ENCODE measurements around the gene KRT6B.

KRT6B gene

DNA sequence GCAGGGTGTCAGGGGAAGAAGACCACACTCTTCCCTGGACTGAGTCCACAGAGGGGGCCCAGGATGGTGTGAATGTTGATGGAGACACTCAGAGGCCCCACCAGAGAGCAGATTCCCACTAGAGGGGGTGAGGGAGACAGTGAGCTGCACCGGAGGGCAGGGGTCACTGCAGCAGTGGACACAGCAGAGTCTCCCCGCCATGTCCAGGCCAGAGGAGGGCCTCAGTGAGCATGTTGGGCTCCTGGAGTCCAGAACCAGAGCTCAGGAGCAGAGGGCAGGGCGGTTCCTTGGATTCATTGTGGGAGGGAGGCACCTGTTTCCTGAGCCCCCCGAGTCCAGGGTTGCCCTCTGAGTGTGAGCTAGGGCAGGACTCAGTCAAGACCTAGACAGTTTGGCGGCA lies 44.0 kb downstream of the KRT6B start:
- DNase-seq: no peak

DNA sequence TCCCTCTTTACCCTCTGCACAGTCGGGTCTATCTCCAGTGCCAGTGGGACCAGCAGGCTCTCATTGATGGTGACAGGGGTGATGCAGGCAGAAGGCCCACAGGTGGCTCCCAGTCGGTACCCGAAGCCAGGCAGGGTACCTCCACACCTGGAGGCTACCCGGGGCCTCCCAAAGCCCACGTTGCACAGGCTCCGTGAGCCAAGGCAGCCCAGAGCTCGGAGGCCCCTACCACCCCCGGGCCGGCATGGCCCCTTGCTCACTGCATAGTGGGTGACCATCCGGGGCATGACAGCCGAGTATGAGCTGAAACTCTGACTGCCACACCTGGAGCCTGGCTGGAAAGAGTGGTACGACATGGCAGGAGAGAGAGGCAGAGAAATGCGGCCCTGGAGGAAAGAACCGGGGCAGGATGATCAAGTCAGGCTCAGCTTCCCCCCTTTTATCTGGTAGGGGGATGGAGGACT lies 46.0 kb downstream of the KRT6B start, which contains the start of gene KRT82:
TSS of gene KRT82 (minus strand) at position 414 of the 464 bp plus-strand sequence. CDS start at position 356, 58 bp downstream.
- no peak for DNase-seq

DNA sequence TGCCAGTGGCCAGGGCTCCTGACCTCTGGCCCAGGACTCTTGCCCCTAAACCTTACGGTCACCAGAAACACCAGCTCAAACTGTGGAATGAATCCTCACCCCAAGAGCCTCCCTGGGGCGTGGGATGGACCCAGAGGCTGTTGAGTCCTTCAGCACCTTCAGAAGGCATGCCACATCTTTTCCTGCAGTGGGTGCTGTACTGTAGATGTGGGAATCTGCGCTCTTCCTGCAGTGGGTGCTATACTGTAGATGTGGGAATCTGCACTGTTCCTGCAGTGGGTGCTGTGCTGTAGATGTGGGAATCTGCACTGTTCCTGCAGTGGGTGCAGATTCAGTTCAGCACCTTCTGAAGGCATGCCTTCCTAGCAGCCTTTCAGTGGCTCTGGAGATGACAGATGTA lies 47.0 kb downstream of the KRT6B start:
- peak in 1 of 2 experiments; percentile 8 for DNase-seq

DNA sequence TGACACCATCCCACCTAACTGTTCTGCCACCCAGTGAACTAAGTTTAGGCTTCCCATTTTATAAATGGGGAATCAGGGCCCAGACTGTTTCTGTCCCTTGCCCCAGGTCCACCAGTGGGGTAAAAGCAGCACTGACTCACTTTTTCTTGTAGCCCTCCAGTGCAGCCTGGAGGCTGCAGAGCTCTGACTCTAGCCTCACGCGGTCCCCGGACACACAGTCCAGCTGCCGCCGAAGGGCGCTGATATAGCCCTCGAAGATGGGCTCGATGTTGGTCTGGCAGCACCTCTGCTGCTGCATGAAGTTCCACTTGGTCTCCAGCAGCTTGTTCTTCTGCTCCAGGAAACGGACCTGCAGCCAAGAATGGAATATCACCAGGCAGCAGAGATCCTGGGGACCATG lies 48.4 kb downstream of the KRT6B start:
- no peak for DNase-seq

DNA sequence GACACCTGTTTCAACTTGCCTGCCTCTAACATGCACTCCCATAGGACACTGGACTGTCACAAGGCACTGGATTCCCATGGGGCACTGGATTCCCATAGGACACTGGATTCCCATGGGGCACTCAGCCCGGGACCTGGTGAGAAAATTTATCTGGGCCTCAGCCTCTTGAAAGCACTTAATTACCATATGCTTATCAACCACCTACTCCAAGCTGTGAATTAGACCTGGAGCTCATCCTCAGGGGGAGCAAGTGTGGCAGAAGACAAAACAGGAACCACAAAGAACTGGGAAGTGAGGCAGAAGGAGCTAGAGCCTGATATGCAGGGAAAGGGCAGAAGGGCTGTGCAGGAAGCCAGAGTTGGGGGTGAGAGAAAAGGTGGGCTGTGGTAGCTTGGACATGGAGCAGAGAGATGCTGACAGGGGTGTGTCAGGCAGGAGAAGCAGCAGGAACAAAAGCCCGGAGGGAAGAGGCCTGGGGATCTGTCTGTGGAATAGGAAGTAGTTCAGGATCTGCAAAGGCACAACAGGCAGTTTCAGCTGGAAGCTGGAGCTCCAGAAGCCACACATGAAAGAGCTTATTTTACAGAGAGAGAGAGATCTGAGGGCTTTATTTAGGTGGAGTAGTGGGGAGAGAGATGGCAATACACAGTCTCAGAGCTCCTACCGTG lies 48.9 kb downstream of the KRT6B start:
- no peak for DNase-seq

DNA sequence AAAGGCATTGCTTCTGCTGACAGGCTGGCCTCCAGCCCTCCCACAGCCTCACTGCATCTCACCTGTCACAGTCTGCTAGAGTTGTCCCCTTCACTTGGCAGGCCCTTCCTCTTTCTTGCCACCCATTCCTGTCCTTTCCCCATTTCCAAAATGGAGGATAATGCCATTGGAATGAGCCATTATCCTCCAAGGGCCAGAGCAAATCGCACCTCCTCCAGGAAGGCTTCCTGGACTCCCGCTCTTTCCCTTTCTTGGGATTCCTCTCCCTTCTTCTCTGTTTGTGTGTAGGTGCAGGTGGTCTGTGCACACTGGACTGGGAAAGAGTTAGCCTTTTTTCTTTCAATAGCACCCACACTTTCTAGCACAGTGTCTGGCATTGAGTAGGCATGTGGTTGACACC lies 49.6 kb downstream of the KRT6B start:
- DNase-seq: no peak

DNA sequence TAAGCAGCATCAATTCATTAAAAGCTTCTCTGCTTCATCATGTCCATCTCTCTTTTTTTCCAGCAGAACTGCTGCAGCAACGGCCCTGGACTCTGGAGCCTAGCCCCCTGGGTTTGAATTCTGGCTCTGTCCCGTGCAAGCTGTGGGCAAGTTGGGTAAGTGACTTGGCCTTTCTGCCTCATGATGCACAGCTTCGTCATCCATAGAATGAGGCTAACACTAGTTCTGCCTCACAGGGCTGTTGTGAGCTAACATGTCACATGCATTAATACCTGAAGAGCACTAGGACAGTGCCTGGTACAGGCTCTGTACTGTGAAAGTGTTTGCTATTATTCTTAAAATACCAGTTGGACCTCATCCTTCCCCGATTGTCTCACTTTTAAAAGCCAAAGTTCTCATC lies 50.0 kb downstream of the KRT6B start:
- no peak for DNase-seq

DNA sequence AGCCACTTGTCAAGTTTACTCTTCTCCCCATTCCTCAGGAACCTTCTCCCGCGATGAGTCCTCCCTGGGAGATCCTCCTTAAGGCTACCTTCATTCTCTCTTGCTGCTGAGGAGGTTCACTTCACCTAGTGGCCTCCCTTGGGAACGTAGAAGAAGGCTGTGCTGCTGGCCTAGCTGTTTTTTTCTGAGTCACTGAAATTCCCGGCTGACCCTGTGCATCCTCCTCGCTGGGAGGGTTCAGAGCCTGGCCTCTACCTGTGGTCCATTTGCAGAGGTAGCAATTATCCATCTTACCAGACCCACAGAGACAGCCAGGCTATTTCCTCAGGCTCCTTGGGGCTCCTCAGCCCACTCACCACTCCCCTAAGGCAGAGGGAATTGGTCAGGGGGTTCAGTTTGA lies 50.4 kb downstream of the KRT6B start:
- DNase-seq: no peak

DNA sequence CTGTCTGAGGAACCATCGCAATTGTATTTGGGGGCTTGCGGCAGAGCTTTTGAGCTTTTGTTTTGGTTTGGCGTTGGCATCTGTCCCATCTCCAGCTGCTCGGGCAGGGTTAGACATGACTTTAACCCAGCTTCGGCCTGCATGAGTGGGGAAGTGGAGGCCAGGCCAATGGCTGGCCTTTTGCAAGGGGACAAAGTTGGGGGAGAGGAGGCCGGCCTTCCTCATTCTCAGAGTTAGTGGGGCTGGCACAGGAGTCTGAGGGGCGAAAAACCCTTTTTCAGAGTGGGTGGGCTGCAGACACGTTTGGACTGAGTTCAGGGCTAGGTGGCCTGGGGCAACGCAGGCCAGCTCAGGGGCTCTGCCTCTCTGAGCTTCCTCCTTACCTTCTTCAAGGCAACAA lies 51.0 kb downstream of the KRT6B start:
- DNase-seq: no peak

DNA sequence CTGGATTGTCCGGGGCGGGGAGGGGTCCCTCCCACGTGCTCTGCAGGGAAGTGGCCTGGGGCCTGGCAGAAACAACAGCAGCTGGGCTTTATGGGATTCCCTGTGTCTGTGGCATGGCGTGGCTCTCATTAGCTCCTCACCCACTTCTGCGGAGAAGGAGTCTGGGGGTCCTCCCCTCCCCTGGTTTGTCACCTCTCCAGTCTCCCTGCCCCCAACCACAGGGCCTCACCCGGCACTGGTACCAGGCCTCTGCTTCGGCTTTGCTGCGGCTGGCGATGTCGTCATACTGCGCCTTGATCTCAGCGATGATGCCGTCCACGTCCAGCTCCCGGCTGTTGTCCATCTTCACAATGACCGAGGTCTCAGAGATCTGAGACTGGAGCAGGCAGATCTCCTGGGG lies 52.2 kb downstream of the KRT6B start:
- DNase-seq: no peak

DNA sequence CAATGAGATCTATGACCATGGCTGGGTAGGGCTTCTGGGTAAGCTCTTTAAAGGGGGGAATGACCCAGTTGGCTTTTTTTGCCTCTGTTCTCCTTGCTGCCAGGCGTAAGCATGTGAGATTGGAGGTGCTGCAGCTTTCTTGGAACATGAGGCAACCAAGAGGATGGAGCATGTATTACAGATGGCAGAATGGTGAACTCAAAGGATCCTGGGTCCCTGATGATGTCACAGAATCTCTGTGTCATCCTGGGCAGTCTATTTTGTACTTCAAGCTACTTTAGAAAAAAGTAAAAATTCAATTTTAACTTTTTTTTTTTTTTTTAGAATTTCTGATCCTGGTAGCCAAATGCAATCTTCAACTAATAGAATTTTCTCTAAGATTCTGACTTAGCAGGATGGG lies 53.8 kb downstream of the KRT6B start:
- no peak for DNase-seq

DNA sequence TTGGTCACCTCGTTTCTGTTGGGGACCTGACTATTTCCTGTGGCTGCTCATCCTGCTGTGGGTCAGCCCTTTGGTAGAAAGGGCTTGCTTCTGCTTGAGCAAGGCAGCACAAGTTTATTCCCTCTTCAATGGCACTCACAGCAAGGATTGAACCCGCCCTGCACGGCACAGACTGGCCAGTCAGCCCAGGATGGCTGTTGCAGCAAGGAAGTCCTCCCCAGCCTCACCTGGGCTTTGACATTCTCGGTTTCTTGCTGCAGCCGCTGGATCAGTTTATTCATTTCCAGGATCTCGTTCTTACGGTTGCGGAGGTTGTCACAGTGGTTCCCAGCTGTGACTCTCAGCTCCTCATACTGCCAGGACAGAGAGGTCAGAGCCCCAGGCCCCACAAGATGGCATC lies 55.3 kb downstream of the KRT6B start:
- DNase-seq: no peak
